ENCODE measurements around the gene EPHA10. TPM values are rescaled to one million over a fixed set of nuclear protein-coding genes. Genes with fewer than 3 reads are reported as not detected.

EPHA10 gene
- total RNA-seq, 1 donor from 2014 or later = 0.13 TPM

GRCh38 chr1:37809942-37810341 lies 45.0 kb upstream of the EPHA10 start:
- peaks cover 2% of the 10 kb centered on the region for H3K27me3 Mint-ChIP-seq (ENCODE audit: unreplicated experiment)
- H3K27ac Mint-ChIP-seq (ENCODE audit: unreplicated experiment) = no peak overlapping the region
- peaks cover 21% of the 10 kb centered on the region for H3K36me3 Mint-ChIP-seq (ENCODE audit: low read depth, unreplicated experiment)
- H3K4me3 Mint-ChIP-seq (ENCODE audit: unreplicated experiment) = no peak overlapping the region
- no peak for DNase-seq (ENCODE audit: low spot score)
- H3K4me1 Mint-ChIP-seq (ENCODE audit: unreplicated experiment) = peaks cover 9% of the 10 kb centered on the region
- no peaks in the 10 kb centered on the region for H3K9me3 Mint-ChIP-seq (ENCODE audit: unreplicated experiment)
- TF ChIP-seq CTCF (IDR thresholded peaks at IDR 0.05; ENCODE audit: unreplicated experiment) = no peak

- H3K27me3 Mint-ChIP-seq (ENCODE audit: unreplicated experiment) = peaks cover 2% of the 10 kb centered on the region
- H3K36me3 Mint-ChIP-seq (ENCODE audit: low read depth, unreplicated experiment) = peaks cover 22% of the 10 kb centered on the region
- DNase-seq (ENCODE audit: low spot score) = peak; percentile 75
- no peaks in the 10 kb centered on the region for H3K9me3 Mint-ChIP-seq (ENCODE audit: unreplicated experiment)
- peaks cover 9% of the 10 kb centered on the region for H3K4me1 Mint-ChIP-seq (ENCODE audit: unreplicated experiment)
- H3K27ac Mint-ChIP-seq (ENCODE audit: unreplicated experiment) = peak overlapping the region; percentile 89
- TF ChIP-seq CTCF (IDR thresholded peaks at IDR 0.05; ENCODE audit: unreplicated experiment) = no peak
- H3K4me3 Mint-ChIP-seq (ENCODE audit: unreplicated experiment) = peak overlapping the region; percentile 94
Measured at GRCh38 chr1:37808369-37809319, 43.7 kb upstream of the EPHA10 start.

GRCh38 chr1:37807555-37808368 lies 42.8 kb upstream of the EPHA10 start, which contains the start of the genes C1orf122 and YRDC:
C1orf122 (plus strand) TSS chr1:37807790; CDS start chr1:37808405, 615 bp downstream.
YRDC (minus strand) TSS chr1:37808208; CDS start chr1:37808180, 28 bp downstream.
- peak within 1 kb of the TSS; percentile 94 for H3K4me3 Mint-ChIP-seq (ENCODE audit: unreplicated experiment)
- peaks cover 9% of the 10 kb centered on the region for H3K4me1 Mint-ChIP-seq (ENCODE audit: unreplicated experiment)
- peaks cover 30% of the 10 kb centered on the region for H3K36me3 Mint-ChIP-seq (ENCODE audit: low read depth, unreplicated experiment)
- H3K27me3 Mint-ChIP-seq (ENCODE audit: unreplicated experiment) = peaks cover 2% of the 10 kb centered on the region
- peak within 1 kb of the TSS; percentile 89 for H3K27ac Mint-ChIP-seq (ENCODE audit: unreplicated experiment)
- peak; percentile 94 for DNase-seq (ENCODE audit: low spot score)
- H3K9me3 Mint-ChIP-seq (ENCODE audit: unreplicated experiment) = no peaks in the 10 kb centered on the region
- no peak for TF ChIP-seq CTCF (IDR thresholded peaks at IDR 0.05; ENCODE audit: unreplicated experiment)

GRCh38 chr1:37807220-37807554 lies 42.3 kb upstream of the EPHA10 start:
- no peaks in the 10 kb centered on the region for H3K9me3 Mint-ChIP-seq (ENCODE audit: unreplicated experiment)
- H3K27ac Mint-ChIP-seq (ENCODE audit: unreplicated experiment) = peak overlapping the region; percentile 75

More at GRCh38 chr1:37807220-37807554, 42.3 kb upstream of the EPHA10 start:
- Mint-ChIP-seq H3K4me3 (ENCODE audit: unreplicated experiment) (peak overlapping the region; percentile 87), H3K4me1 (ENCODE audit: unreplicated experiment) (peaks cover 9% of the 10 kb centered on the region), H3K36me3 (ENCODE audit: low read depth, unreplicated experiment) (peaks cover 32% of the 10 kb centered on the region), H3K27me3 (ENCODE audit: unreplicated experiment) (peaks cover 2% of the 10 kb centered on the region)
- no peak for TF ChIP-seq CTCF (IDR thresholded peaks at IDR 0.05; ENCODE audit: unreplicated experiment)
- DNase-seq (ENCODE audit: low spot score) = no peak
